Stimulated activated CD8-positive, alpha-beta memory T cell treated with anti-CD3 and anti-CD28 coated beads, Interleukin-2, amount 100 ng/mL, for 1 hour (primary cell): ENCODE data around the gene KIAA0319L.
A peak's percentile ranks its signal among the peaks of the same experiment; 100 is the strongest.
"Not testable (repeated sequence)": the region's sequence is repeated elsewhere in the genome, so short reads cannot be mapped to it uniquely, and the experiment has no call there.

ENCODE experiments used
- DNase-seq, 2 donors: peaks; one replicate each; pipeline ENCODE4 v3.0.0-alpha.2; 2020; ENCODE audit warnings: low read depth in 2 of 2

The KIAA0319L gene

GRCh38 chr1:35490250-35490649 lies 67.0 kb downstream of the KIAA0319L start:
- DNase-seq = no peak

GRCh38 chr1:35488336-35488735 lies 68.9 kb downstream of the KIAA0319L start:
- DNase-seq = no peak

DNA sequence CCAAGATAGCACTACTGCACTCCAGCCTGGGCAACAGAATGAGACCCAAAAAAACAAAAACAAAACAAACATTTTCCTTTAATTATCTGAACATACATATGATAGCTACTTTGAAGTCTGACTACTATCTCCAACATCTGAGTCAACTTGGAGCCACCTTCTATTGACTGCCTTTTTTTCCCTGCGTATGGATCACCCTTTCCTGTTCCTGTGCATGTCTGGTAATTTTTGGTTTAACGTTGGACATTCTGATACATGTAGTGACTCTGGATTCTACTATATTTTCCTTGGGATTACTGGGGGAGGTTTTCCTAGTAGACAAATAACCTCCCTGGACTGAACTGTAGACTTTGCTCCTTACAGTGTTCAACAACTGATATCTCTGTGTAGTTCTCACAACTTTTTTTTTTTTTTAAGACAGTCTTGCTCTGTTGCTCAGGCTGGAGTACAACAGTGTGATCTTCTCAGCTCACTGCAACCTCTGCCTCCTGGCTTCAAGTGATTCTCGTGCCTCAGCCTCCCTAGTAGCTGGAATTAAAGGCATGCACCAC lies 70.3 kb downstream of the KIAA0319L start:
- DNase-seq = no peak

GRCh38 chr1:35481229-35481628 lies 76.0 kb downstream of the KIAA0319L start:
- no peak for DNase-seq

- DNase-seq = no peak
These were observed 79.3 kb downstream of the KIAA0319L start for GRCh38 chr1:35477870-35478269.

GRCh38 chr1:35475856-35476674 lies 81.1 kb downstream of the KIAA0319L start:
- no peak for DNase-seq

GRCh38 chr1:35475356-35475755 lies 81.8 kb downstream of the KIAA0319L start:
- DNase-seq = no peak

GRCh38 chr1:35473216-35473615 lies 84.0 kb downstream of the KIAA0319L start:
- not testable (repeated sequence) for DNase-seq

DNA sequence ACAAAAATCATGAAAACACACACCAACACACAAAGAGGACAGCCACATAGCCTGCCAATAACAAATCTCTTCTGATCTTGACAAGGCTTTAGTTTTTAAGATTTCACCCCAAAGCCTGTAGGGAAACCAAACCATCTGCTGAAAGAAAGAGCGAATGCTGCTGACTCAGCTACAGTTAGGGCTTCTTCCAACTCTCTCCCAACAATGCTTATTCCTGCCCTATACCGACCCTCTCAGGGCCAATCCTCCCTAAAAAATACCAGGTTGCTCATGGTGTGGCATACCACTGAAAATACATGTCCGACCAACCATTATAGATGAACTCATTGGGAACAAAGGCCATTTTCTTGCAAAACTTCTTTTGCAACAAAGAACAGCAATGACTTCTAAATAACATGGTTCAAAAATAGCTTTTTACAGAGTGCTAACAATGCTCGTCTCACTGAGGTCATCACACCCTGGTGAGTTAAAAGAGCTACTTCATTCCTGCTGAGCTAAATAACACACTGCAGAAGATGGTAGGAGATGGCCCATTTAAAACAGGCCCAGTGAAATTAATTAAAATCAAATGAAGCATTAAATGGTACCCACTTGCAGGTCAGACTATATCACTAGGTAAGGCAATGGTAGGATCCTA lies 86.1 kb downstream of the KIAA0319L start:
- no peak for DNase-seq

DNA sequence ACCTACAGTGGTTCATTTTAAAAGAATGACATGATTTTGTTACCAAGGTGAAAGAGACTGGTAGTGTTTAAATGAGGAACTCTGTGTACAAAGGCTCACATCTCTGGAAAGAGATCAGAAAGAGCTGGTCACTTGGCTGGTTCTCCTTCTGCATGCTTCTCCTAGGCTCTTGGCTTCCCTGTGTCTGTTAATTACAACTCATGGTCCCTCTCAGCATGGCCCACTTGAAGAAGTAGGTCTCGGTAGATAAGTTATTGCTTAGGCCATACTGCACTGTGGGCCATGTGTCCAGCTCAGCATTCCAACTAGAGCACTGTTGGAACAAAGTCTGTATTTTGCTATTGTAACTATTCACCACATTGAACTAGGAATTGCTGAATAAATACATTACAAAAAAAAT lies 91.1 kb downstream of the KIAA0319L start:
- DNase-seq = no peak

DNA sequence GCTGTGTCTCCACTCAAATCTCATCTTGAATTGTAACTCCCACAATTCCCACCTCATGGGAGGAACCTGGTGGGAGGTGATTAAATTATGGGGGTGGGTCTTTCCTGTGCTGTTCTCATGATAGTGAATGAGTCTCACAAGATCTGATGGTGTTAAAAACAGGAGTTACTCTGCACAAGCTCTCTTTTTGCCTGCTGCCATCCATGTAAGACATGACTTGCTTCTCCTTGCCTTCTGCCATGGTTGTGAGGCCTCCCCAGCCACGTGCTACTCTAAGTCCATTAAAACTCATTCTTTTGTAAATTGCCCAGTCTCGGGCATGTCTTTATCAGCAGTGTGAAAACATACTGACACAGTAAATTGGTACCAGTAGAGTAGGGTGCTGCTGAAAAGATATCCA lies 93.5 kb downstream of the KIAA0319L start:
- not testable (repeated sequence) for DNase-seq

DNA sequence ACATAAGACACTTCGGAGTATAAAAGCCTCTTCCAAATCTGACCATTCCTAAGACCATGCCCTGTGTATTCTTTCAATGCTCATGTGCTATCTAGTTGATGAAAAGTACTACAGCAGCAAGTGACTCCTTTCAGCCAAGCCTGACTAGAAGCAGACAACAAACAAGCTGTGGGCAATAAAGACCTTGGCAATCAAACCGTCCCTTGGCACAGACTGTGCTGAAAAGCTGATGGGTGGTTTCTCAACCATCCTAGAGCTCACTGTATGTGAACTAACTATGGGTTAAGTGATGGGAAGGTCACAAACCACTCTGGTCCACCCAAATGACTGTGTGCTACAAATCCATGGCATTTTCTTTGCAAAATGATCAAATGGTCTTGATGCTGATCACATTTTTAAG lies 94.0 kb downstream of the KIAA0319L start:
- no peak for DNase-seq

DNA sequence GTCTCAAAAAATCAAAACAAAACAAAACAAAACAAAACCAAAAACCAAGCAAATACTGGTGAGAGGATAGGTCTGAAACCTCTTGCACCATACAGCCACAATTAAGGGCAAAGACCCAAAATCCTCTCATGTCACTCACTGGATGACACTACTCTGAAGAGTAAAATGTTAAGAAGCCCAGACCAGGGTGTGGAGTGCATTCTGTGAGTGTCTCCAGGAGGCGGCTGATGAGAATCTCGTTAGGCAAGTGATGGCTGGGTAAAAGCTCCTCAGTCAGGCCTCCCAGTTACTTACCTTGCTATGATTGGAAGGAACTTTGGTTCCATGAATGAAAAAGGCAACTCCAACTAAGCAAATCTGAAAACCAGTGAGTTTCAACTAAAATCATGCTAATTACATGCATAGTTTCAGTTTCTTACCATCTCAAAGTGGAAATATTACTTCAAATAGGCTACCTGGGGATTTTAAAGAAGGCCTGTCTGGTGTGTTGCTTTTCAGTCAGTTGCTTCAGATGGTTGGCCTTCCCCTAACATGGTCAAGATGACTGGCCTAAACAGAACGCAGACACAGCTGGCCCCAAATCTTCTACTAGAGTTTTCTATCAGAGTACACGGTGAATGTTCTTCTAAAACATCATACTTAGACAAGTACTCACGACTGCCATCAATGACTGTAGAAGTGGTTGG lies 95.1 kb downstream of the KIAA0319L start:
- DNase-seq = no peak

DNA sequence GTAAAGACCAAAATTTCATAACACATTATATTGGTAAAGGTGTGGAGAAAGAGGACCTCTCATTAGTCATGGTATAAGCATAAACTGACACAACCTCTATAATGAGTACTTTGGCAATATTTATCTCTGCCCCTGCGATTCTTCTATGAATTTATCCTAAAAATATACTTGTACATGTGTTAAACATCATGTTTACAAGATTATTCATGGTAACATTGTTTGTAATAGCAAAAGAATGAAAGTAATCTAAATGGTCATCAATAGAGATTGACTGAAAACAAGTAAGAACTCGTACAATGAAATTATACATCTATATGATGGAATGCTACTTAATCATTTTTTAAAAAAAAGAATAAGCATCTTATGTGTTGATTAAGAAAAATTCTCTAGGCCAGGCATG lies 96.4 kb downstream of the KIAA0319L start:
- DNase-seq = no peak

GRCh38 chr1:35454616-35455015 lies 102.6 kb downstream of the KIAA0319L start:
- DNase-seq = no peak

- DNase-seq = no peak
These were observed 103.0 kb downstream of the KIAA0319L start for GRCh38 chr1:35454176-35454575.

DNA sequence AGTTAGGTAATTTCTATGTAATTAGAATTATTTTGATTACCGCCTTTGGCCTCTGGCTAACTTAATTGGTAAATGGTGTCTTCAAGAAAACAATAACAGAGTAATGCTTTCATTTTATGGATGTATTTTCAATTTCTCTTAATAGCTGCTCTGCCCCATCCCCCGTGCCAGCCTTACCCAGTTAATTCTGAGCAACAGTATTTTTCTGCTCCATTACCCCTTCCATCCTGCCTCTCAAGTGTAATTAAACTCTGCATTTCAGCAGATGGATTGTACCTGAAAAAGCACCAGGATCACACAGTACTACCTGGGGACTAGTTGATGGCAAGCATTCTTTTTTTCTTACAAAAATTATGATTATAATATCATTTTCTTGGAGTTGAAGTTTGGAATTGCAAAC lies 104.2 kb downstream of the KIAA0319L start:
- no peak for DNase-seq

GRCh38 chr1:35452106-35452774 lies 105.0 kb downstream of the KIAA0319L start:
- DNase-seq = no peak

- peak; percentile 48 to 58 for DNase-seq
These were observed 106.1 kb downstream of the KIAA0319L start for GRCh38 chr1:35451125-35451528.

DNA sequence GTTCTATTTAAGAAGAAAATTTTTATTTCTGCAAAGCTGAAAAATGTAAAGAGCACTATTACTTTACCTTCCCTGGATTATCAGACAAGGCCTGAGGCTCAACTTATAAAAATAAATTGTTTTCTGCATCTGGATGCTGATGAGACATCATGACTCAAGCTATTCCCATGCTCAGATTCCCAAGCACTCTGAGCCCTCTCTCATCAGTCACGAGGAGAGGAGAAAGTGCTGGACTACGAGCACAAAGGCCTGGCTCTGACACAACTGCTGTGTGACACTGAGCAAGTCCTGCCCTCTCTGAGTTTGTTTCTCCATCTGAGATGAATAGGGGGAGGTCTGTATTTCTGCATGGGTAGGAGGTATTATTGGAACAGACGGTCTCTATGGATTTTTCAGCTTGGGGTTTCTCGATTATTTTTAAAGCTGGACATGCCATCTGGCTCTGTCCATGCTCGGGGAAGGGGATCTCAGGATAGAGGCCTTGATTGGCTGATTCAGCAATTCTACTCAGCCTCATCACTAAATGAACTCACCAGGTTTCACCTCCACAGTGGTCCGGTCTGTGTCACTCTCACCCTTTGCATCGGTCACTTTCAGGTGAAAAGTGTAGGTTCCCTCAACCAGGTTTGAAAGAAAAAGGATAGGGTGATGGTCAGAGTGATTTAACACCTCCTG lies 107.7 kb downstream of the KIAA0319L start:
- no peak for DNase-seq

DNA sequence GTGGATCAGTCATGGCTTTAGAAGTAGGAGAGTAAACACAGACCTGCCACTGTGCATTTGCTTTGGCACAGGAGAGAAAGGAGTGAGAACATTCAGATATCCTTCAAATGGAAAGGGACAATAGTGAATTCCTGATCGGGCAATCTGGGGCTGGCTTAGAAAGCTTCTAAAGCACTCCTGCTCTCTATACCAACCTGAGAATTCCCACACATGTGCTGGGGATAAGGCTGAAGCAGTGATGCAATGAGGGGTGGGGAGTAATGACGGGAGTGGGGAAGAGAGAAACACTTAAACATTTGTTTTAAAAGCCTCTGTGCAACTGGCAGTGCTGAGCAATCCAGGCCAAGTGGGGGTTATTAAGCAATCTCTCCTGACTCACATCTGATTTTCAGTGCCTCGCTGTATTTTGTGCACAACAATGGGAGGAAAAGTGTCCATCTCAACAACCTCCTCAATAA lies 108.8 kb downstream of the KIAA0319L start:
- DNase-seq = no peak
